AG04449 (cell line): ENCODE measurements around the gene CDC16.
A peak's percentile ranks its signal among the peaks of the same experiment; 100 is the strongest.

ENCODE experiments used
- CTCF ChIA-PET: fragments of 350-600 bp; formaldehyde crosslinking; extraction: SDS; loops from one replicate; lab custom pipeline; 2021; ENCODE audit warnings: antibody characterized with exemption; lab: Yijun Ruan, JAX
- POLR2A ChIA-PET: fragments of 400-600, 350-600 bp; formaldehyde crosslinking; extraction: SDS; loops from one replicate; lab custom pipeline; 2020; ENCODE audit warnings: antibody characterized with exemption, inconsistent platforms; lab: Yijun Ruan, JAX
- DNase-seq: peaks from one replicate; pipeline ENCODE4 v3.0.0-alpha.2; 2010; ENCODE audit warnings: low read depth, low spot score
- H3K4me3 ChIP-seq: 2 replicates; pipeline ENCODE4 v1.5.1; 2011; ENCODE audit warnings: low read depth, mild to moderate bottlenecking, control low read depth, low read length
- CTCF ChIP-seq: IDR thresholded peaks from one replicate; pipeline ENCODE4 v1.5.1; 2011; ENCODE audit warnings: mild to moderate bottlenecking, moderate library complexity, low read length, control low read depth, inconsistent platforms; ENCODE audit not compliant: insufficient read depth; ENCODE audit errors: missing control alignments

CDC16 gene

GRCh38 chr13:114229506-114229905 is 5.2 kb upstream of the CDC16 start:
- H3K4me3 ChIP-seq, result no peak overlapping the region
- ChIA-PET CTCF (interaction anchor here (0.9 to 2.5 kb wide), 5 partner anchors 180 to 505 kb away, joined by 3 to 10 read pairs (median 5); no protein-coding TSS in a partner anchor), POLR2A (no interaction called here)
- TF ChIP-seq CTCF, result no peak
- no peak for DNase-seq

GRCh38 chr13:114230117-114230516 is 4.6 kb upstream of the CDC16 start:
- DNase-seq, result no peak
- ChIA-PET POLR2A (no interaction called here), CTCF (interaction anchor here (0.8 to 1.8 kb wide), 6 partner anchors 111 to 506 kb away, joined by 3 to 5 read pairs (median 4); no protein-coding TSS in a partner anchor)
- no peak for TF ChIP-seq CTCF
- H3K4me3 ChIP-seq, result no peak overlapping the region

GRCh38 chr13:114230575-114230974 is 4.1 kb upstream of the CDC16 start:
- CTCF ChIA-PET, result interaction anchor here (0.8 to 1.5 kb wide), 4 partner anchors 111 to 506 kb away, joined by 3 to 5 read pairs (median 4); no protein-coding TSS in a partner anchor
- POLR2A ChIA-PET, result no interaction called here
- DNase-seq, result no peak
- no peak for TF ChIP-seq CTCF
- H3K4me3 ChIP-seq, result no peak overlapping the region

- DNase-seq, result no peak
- TF ChIP-seq CTCF, result no peak
- CTCF ChIA-PET, result no interaction called here
- no peak overlapping the region for H3K4me3 ChIP-seq
- POLR2A ChIA-PET, result no interaction called here
These were observed 2.8 kb upstream of the CDC16 start for GRCh38 chr13:114231886-114232285.

GRCh38 chr13:114234266-114234644 is 442 bp upstream of the CDC16 start:
- ChIA-PET POLR2A (no interaction called here), CTCF (no interaction called here)
- no peak for DNase-seq
- TF ChIP-seq CTCF, result no peak
- H3K4me3 ChIP-seq, result peak overlapping the region; percentile 90

- ChIA-PET CTCF (interaction anchor here (1.0 to 1.4 kb wide), 2 partner anchors 11 to 288 kb away, joined by 3 read pairs; no protein-coding TSS in a partner anchor), POLR2A (no interaction called here)
- no peak for TF ChIP-seq CTCF
These were observed 1.0 kb downstream of the CDC16 start for GRCh38 chr13:114235697-114236096.

More at GRCh38 chr13:114235697-114236096, 1.0 kb downstream of the CDC16 start:
- H3K4me3 ChIP-seq, result peak overlapping the region; percentile 90
- DNase-seq, result no peak
